SK-N-MC (cell line): ENCODE measurements around the gene DROSHA.

ENCODE experiments used
- EZH2 ChIP-seq: fragments of 200-600 bp; sonication (generic); IDR thresholded peaks from one replicate; pipeline ENCODE4 v1.6.1; 2017; ENCODE audit warnings: antibody characterized with exemption
- POLR2AphosphoS5 ChIP-seq: IDR thresholded peaks from 2 replicates; pipeline ENCODE4 v1.6.1; 2012; ENCODE audit warnings: mild to moderate bottlenecking, low read depth, low read length, borderline replicate concordance

DNA sequence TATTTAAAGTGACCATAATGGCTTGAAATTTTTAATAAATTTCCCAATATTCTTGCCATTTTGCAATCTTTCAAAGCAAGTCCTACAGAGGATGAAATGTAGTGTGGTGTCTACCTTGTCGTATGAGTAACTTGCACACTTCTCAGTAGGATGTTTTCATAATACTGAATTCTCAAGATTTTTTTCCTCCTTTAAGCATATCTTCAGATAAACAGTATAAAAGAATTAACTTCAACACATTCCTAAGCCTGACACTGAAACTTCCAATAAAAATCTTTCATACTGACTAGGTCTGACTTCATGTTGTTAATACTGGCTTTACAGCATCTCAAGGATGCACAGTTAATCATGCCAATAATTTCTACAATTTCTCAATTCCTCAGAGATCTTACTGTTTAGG lies 62.0 kb downstream of the DROSHA start:
- no peak for TF ChIP-seq POLR2AphosphoS5
- TF ChIP-seq EZH2 = no peak
